Tibial nerve (tissue), 4 donors: ENCODE results near the gene DNM2. TPM values are rescaled to one million over a fixed set of nuclear protein-coding genes. Genes with fewer than 3 reads are reported as not detected.

Experiments
- DNase-seq, 2 donors: peaks; one replicate each; pipeline ENCODE4 v3.0.0-alpha.2; 2019; ENCODE audit warnings: low spot score in 2 of 2
- H3K27ac ChIP-seq, 4 donors: fragments of 200-600 bp; sonication (generic) in 3 of 4; one replicate each; pipeline ENCODE4 v1.5.1; 2017 to 2019; ENCODE audit warnings: mild to moderate bottlenecking in 1 of 4
- H3K27me3 ChIP-seq, 2 donors: fragments of 200-600 bp; sonication (generic) in 1 of 2; one replicate each; pipeline versions ENCODE4 v1.5.1 to v1.6.0; 2017 to 2019
- H3K36me3 ChIP-seq, 3 donors: fragments of 200-600 bp; sonication (generic); one replicate each; pipeline ENCODE4 v1.5.1; 2018 to 2019
- H3K4me1 ChIP-seq, 4 donors: fragments of 200-600 bp; sonication (generic) in 3 of 4; one replicate each; pipeline ENCODE4 v1.5.1; 2017 to 2019
- H3K4me3 ChIP-seq, 4 donors: fragments of 200-600 bp; sonication (generic) in 3 of 4; one replicate each; pipeline ENCODE4 v1.5.1; 2017 to 2019; ENCODE audit warnings: mild to moderate bottlenecking in 1 of 4, moderate library complexity in 1 of 4
- H3K9me3 ChIP-seq, 4 donors: fragments of 200-600 bp; sonication (generic) in 3 of 4; one replicate each; pipeline ENCODE4 v1.5.1; 2017 to 2019
- EP300 ChIP-seq, 2 donors: sonication (generic); formaldehyde crosslinking; IDR thresholded peaks; one replicate each; pipeline ENCODE4 v1.6.1; 2017; ENCODE audit warnings: antibody characterized with exemption in 2 of 2, mild to moderate bottlenecking in 1 of 2
- POLR2A ChIP-seq, 2 donors: fragments of 450-650 bp; IDR thresholded peaks; one replicate each; pipeline ENCODE4 v1.6.1; 2017; ENCODE audit warnings: antibody characterized with exemption in 2 of 2, mild to moderate bottlenecking in 2 of 2, moderate library complexity in 2 of 2
- WGBS, 2 donors: methylation state at CpG; one replicate each; pipeline ENCODE4 v1.1.5; 2018; 5-methylcytosine and 5-hydroxymethylcytosine counted together
- total RNA-seq, 4 donors: library from RNA; depleted of rRNA; stranded (reverse); fragments of >200 nt; gene quantifications; one replicate each; pipeline ENCODE4 v1.1.0, GENCODE V29; 2016
- TF ChIP-seq, protein P1 (sequence below), 5 experiments: fragments of 200-600 bp in 3 of 5; fragments of 450-650 bp in 2 of 5; sonication (generic) in 3 of 5; IDR thresholded peaks; one replicate each; pipeline ENCODE4 v1.5.1; 2016 to 2019; ENCODE audit warnings: antibody characterized with exemption in 5 of 5, mild to moderate bottlenecking in 3 of 5, moderate library complexity in 2 of 5

The DNM2 gene
- total RNA-seq, 4 donors from 2014 or later = 99.4 to 220 (median 140) TPM

GRCh38 chr19:10776900-10777650 lies 59.2 kb downstream of the DNM2 start:
- Histone ChIP-seq H3K27me3 (no peaks in the 10 kb centered on the region), H3K4me1 (peaks cover 0 to 26% (median 8%) of the 10 kb centered on the region in 4 donors), H3K27ac (peak overlapping the region in 1 of 4 donors; percentile 42), H3K9me3 (no peaks in the 10 kb centered on the region), H3K36me3 (peaks cover 0 to 95% (median 23%) of the 10 kb centered on the region in 3 donors), H3K4me3 (no peak overlapping the region)
- TF ChIP-seq EP300 (IDR thresholded peaks at IDR 0.05) (no peak), POLR2A (IDR thresholded peaks at IDR 0.05) (no peak)
- TF ChIP-seq, protein P1, sequence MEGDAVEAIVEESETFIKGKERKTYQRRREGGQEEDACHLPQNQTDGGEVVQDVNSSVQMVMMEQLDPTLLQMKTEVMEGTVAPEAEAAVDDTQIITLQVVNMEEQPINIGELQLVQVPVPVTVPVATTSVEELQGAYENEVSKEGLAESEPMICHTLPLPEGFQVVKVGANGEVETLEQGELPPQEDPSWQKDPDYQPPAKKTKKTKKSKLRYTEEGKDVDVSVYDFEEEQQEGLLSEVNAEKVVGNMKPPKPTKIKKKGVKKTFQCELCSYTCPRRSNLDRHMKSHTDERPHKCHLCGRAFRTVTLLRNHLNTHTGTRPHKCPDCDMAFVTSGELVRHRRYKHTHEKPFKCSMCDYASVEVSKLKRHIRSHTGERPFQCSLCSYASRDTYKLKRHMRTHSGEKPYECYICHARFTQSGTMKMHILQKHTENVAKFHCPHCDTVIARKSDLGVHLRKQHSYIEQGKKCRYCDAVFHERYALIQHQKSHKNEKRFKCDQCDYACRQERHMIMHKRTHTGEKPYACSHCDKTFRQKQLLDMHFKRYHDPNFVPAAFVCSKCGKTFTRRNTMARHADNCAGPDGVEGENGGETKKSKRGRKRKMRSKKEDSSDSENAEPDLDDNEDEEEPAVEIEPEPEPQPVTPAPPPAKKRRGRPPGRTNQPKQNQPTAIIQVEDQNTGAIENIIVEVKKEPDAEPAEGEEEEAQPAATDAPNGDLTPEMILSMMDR (IDR thresholded peaks at IDR 0.05) = no peak
- 71 to 72% methylated on average over 11 to 14 of the region's 14 CpGs for WGBS, 2 donors
- DNase-seq = no peak

DNA sequence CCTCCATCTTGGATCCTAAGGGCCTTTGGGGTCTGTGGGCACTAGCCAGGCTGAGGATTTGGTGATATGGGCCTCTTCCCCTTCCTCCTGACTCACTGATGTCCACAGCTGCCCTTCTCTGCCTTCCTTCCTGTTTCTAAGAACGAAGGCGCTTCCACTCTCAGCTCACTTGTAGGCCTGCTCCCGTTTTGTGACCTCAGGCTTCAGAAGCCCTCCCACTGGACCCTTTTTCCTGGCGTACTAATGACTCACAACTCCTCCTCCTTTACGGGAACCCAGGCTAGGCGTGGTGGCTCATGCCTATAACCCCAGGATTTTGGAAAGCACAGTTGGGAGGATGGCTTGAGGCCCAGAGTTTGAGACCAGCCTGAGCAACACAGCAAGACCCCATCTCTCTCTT lies 62.5 kb downstream of the DNM2 start:
- no peaks in the 10 kb centered on the region for H3K9me3 ChIP-seq
- 56 to 60% methylated on average over 6 of the region's 6 CpGs for WGBS, 2 donors
- peak overlapping the region in 3 of 4 donors; percentile 68 to 91 (median 85) for H3K27ac ChIP-seq
- H3K36me3 ChIP-seq = peaks cover 0 to 99% (median 30%) of the 10 kb centered on the region in 3 donors
- H3K4me1 ChIP-seq = peaks cover 0 to 26% (median 8%) of the 10 kb centered on the region in 4 donors
- DNase-seq = peak in 1 of 2 donors; percentile 64
- TF ChIP-seq, protein P1 (IDR thresholded peaks at IDR 0.05) = no peak
- TF ChIP-seq POLR2A (IDR thresholded peaks at IDR 0.05) = no peak
- TF ChIP-seq EP300 (IDR thresholded peaks at IDR 0.05) = peak; percentile 33 to 70
- no peak overlapping the region for H3K4me3 ChIP-seq
- H3K27me3 ChIP-seq = no peaks in the 10 kb centered on the region

DNA sequence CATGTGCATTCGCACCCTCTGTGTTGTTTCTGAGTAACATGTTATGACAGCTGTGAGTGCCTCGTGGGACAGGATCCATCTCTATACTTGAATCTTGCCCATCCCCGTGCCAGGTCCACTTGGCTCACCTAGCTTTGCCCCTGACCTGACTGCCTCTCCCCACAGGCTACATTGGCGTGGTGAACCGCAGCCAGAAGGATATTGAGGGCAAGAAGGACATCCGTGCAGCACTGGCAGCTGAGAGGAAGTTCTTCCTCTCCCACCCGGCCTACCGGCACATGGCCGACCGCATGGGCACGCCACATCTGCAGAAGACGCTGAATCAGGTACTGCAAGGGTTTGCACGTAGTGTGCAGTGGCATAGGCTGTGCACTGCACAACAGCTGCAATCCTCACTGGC lies 64.9 kb downstream of the DNM2 start:
- peaks cover 0 to 21% (median 6%) of the 10 kb centered on the region in 4 donors for H3K4me1 ChIP-seq
- WGBS, 2 donors = 81 to 87% methylated on average over 10 to 13 of the region's 13 CpGs
- H3K4me3 ChIP-seq = no peak overlapping the region
- no peak for DNase-seq
- no peaks in the 10 kb centered on the region for H3K27me3 ChIP-seq
- no peaks in the 10 kb centered on the region for H3K9me3 ChIP-seq
- no peak overlapping the region for H3K27ac ChIP-seq
- TF ChIP-seq EP300 (IDR thresholded peaks at IDR 0.05) (peak in 1 of 2 donors; percentile 34), POLR2A (IDR thresholded peaks at IDR 0.05) (no peak)
- TF ChIP-seq, protein P1 (IDR thresholded peaks at IDR 0.05) = no peak
- H3K36me3 ChIP-seq = peaks cover 0 to 99% (median 29%) of the 10 kb centered on the region in 3 donors

DNA sequence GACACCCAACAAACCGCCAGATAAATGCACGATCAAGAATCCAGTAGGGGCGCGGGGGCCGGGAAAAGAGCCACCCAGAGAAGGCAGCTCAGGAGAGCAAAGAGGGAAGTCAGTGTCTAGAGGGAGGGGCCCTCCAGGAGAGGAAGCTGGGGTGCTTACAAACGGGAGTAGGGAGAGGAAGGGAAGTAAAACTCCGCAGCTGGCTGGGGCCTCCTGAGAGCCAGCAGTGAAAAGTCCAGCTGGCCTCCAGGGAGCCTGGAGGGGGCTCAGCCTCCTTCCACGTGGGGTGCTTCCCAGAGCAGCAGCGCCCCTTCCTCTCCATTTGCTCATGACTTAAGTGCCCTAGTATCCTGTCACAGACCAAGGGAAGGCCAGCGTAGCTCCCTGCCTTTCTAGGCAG lies 66.4 kb downstream of the DNM2 start:
- peak in 1 of 2 donors; percentile 22 for TF ChIP-seq EP300 (IDR thresholded peaks at IDR 0.05)
- TF ChIP-seq, protein P1 (IDR thresholded peaks at IDR 0.05) = no peak
- H3K9me3 ChIP-seq = no peaks in the 10 kb centered on the region
- peaks cover 0 to 21% (median 6%) of the 10 kb centered on the region in 4 donors for H3K4me1 ChIP-seq
- no peak overlapping the region for H3K27ac ChIP-seq
- no peaks in the 10 kb centered on the region for H3K27me3 ChIP-seq
- H3K36me3 ChIP-seq = peaks cover 0 to 99% (median 32%) of the 10 kb centered on the region in 3 donors
- H3K4me3 ChIP-seq = no peak overlapping the region
- no peak for DNase-seq
- WGBS, 2 donors = 76 to 84% methylated on average over 8 to 10 of the region's 10 CpGs

DNA sequence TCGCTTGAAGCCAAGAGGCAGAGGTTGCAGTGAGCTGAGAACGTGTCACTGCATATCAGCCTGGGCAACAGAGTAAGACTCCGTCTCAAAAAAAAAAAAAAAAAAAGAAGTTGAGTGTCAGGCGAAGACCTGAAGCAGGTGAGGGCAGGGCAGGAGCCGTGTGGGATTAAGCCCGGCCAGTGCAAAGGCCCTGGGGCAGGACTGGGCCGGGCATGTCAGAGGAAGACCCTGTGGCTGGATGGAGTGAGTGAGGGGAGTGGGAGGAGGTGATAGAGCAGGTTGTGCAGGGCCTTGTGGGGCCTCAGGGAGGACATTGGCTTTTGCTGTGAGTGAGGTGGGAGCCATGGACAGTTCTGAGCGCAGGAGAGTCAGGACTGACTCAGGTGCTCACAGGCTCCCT lies 70.3 kb downstream of the DNM2 start:
- TF ChIP-seq, protein P1 (IDR thresholded peaks at IDR 0.05) = no peak
- no peak for TF ChIP-seq EP300 (IDR thresholded peaks at IDR 0.05)
- TF ChIP-seq POLR2A (IDR thresholded peaks at IDR 0.05) = no peak
- Histone ChIP-seq H3K4me3 (no peak overlapping the region), H3K4me1 (no peaks in the 10 kb centered on the region), H3K27me3 (no peaks in the 10 kb centered on the region), H3K27ac (no peak overlapping the region), H3K36me3 (peaks cover 0 to 100% (median 30%) of the 10 kb centered on the region in 3 donors), H3K9me3 (no peaks in the 10 kb centered on the region)
- WGBS, 2 donors = 93% methylated on average over 8 of the region's 8 CpGs
- no peak for DNase-seq
